GM21381 (cell line): Measurements from ENCODE around the gene SNW1.

Experiments used
- ATAC-seq: cut with Tn5 transposase; IDR thresholded peaks from one replicate; pipeline ENCODE4 v1.9.1; 2021; ENCODE audit warnings: mild to moderate bottlenecking, moderate library complexity; ENCODE audit not compliant: unreplicated experiment

The SNW1 gene

DNA sequence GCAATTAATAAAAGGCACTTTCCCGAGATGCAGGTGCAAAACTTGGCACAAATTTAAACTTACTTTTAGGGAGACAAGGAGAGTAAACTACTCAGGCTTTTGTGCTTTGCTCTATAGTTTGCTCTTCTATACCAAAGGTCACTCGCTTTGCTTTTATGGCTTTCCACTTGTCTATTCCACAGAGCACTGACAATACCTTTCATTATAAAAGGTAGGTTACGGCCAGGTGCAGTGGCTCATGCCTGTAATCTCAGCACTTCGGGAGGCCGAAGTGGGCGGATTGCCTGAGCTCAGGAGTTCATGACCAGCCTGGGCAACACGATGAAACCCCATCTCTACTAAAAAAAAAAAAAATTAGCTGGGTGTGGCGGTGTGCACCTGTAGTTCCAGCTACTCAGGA lies 86.0 kb downstream of the SNW1 start:
- no peak for ATAC-seq

DNA sequence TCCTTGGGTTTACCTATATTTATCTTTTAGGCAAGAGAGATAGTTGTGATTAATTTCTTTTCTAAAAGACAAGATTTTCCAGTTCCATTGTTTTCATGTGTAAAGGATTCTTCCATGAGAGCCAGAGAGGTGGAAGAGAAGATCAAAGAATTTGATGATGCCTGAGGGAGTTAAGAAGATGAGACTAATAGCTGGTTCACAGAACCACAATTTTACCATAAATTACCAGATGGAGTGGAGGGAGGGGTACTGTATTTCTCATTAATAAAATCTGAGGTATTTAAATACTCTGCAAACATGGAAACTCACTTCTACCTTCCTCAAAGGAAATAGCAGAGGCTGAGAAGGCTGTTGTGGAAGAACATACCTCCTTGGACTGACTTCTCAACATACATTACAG lies 87.8 kb downstream of the SNW1 start:
- no peak for ATAC-seq
